PC-3 (cell line): ENCODE measurements around the gene ATP1A4. TPM values are rescaled to one million over a fixed set of nuclear protein-coding genes. Genes with fewer than 3 reads are reported as not detected.

Experiments used
- ATAC-seq: fragments of 200-7000 bp; cut with Tn5 transposase; 2 replicates; pipeline ENCODE4 v1.9.1; 2020; ENCODE audit warnings: mild to moderate bottlenecking, moderate library complexity
- BruUV-seq: library from RNA; stranded (reverse); fragments of 400-500 nt; replicated peaks from 2 replicates; lab custom pipeline; 2021; lab: Mats Ljungman, UMichigan
- CTCF ChIA-PET: fragments of 300-600 bp; sonication (Branson Sonifier 250); formaldehyde crosslinking; loops from one replicate; lab custom pipeline; 2022; ENCODE audit warnings: antibody characterized with exemption; lab: Charles Lee
- POLR2A ChIA-PET: fragments of 300-600 bp; sonication (Branson Sonifier 250); formaldehyde crosslinking; loops from one replicate; lab custom pipeline; 2022; ENCODE audit warnings: antibody characterized with exemption; ENCODE audit not compliant: unreplicated experiment; lab: Charles Lee
- DNase-seq: peaks from one replicate; pipeline ENCODE4 v3.0.0-alpha.2; 2015
- H2AFZ ChIP-seq: fragments of 300-600 bp; sonication (generic); 2 replicates; pipeline ENCODE4 v1.6.0; 2016; ENCODE audit warnings: antibody characterized with exemption, low read length
- H3F3A ChIP-seq: fragments of 300-600 bp; sonication (generic); one replicate; pipeline ENCODE4 v1.6.0; 2017; ENCODE audit warnings: antibody characterized with exemption, low read length, control low read depth, mild to moderate bottlenecking; ENCODE audit not compliant: unreplicated experiment
- H3K27ac ChIP-seq: fragments of 300-600 bp; sonication (generic); 2 replicates; pipeline ENCODE4 v1.5.1; 2016; ENCODE audit warnings: mild to moderate bottlenecking, low read length
- H3K27me3 ChIP-seq: fragments of 300-600 bp; sonication (generic); 2 replicates; pipeline ENCODE4 v1.6.1; 2016; ENCODE audit warnings: low read length, mixed read lengths
- H3K36me3 ChIP-seq: fragments of 300-600 bp; sonication (generic); 2 replicates; pipeline ENCODE4 v1.6.1; 2016; ENCODE audit warnings: low read depth, mixed run types, low read length, mixed read lengths
- H3K4me1 ChIP-seq: fragments of 300-600 bp; sonication (generic); 2 replicates; pipeline ENCODE4 v1.5.1; 2016; ENCODE audit warnings: low read length; ENCODE audit not compliant: insufficient read depth
- H3K4me2 ChIP-seq: fragments of 300-600 bp; sonication (generic); 2 replicates; pipeline ENCODE4 v1.6.0; 2016; ENCODE audit warnings: low read length
- H3K4me3 ChIP-seq: fragments of 300-600 bp; sonication (generic); 2 replicates; pipeline ENCODE4 v1.5.1; 2016; ENCODE audit warnings: mild to moderate bottlenecking, low read length, mixed read lengths
- H3K79me2 ChIP-seq: fragments of 300-600 bp; sonication (generic); 2 replicates; pipeline ENCODE4 v1.6.1; 2017; ENCODE audit warnings: low read length, mixed read lengths
- H3K9ac ChIP-seq: fragments of 300-600 bp; sonication (generic); 2 replicates; pipeline ENCODE4 v1.6.0; 2016; ENCODE audit warnings: mild to moderate bottlenecking, low read length
- H3K9me2 ChIP-seq: fragments of 300-600 bp; sonication (generic); replicated peaks from 2 replicates; pipeline ENCODE4 v1.6.1; 2016; ENCODE audit warnings: mixed run types, low read length, mixed read lengths
- H3K9me3 ChIP-seq: fragments of 300-600 bp; sonication (generic); 2 replicates; pipeline ENCODE4 v1.6.1; 2016; ENCODE audit warnings: low read length, mixed read lengths
- H4K20me1 ChIP-seq: fragments of 300-600 bp; sonication (generic); 2 replicates; pipeline ENCODE4 v1.6.1; 2016; ENCODE audit warnings: low read length, mixed read lengths
- EZH2 ChIP-seq: fragments of 300-600 bp; sonication (generic); IDR thresholded peaks from one replicate; pipeline ENCODE4 v1.6.1; 2017; ENCODE audit warnings: antibody characterized with exemption, mild to moderate bottlenecking, low read length; ENCODE audit not compliant: unreplicated experiment
- EZH2phosphoT487 ChIP-seq: fragments of 300-600 bp; sonication (generic); IDR thresholded peaks from 2 replicates; pipeline ENCODE4 v1.6.1; 2018; ENCODE audit warnings: mild to moderate bottlenecking, antibody characterized with exemption, low read length, borderline replicate concordance
- intact Hi-C: fragments of 100-400 bp; cut with micrococcal nuclease; formaldehyde crosslinking; loops from 2 replicates; pipeline ENCODE4 v1.9.0; 2023
- total RNA-seq: library from RNA; depleted of rRNA; stranded (reverse); fragments of >200 nt; gene quantifications from 2 replicates; pipeline ENCODE4 v1.2.3, GENCODE V29; 2014
- TF ChIP-seq, protein P1 (sequence below): fragments of 300-600 bp; sonication (generic); conservative IDR thresholded peaks from 2 replicates; pipeline ENCODE4 v1.5.1; 2017; ENCODE audit warnings: antibody characterized with exemption, low read depth, mild to moderate bottlenecking, low read length

The ATP1A4 gene
- total RNA-seq, 1 experiment from 2014 or later: 0.04 TPM

DNA sequence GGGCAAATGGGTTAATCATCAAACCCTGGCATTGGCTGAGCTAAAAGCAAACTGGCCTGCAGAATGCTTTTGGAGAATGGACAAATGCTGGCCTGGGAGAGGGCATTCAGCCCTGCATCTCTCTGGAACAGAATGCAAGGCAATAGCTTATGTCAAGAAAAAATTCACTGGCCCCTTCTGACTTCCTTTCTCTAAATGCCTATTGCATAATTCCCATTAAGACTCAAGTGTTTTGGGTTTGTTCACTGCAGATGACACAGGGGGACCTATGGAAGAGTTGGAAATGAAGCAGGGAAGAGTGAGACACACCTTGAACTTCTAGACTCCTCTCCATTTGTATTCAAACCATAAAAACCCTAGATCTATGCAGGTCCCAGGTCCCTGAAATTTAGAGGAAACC, 69.7 kb downstream of the ATP1A4 start:
- POLR2A ChIA-PET: interaction anchor here (0.6 kb wide), 1 partner anchor 41 kb away, joined by 3 read pairs; the partner anchor contains the start of gene DCAF8
- DNase-seq (no peak), ATAC-seq (no peak)
- Histone ChIP-seq H3K27me3 (no peaks in the 10 kb centered on the region), H3K9me3 (no peaks in the 10 kb centered on the region), H3K4me3 (no peak overlapping the region), H3K9me2 (no peaks in the 10 kb centered on the region), H3K9ac (no peak overlapping the region), H3K4me2 (no peak overlapping the region), H3F3A (no peaks in the 10 kb centered on the region), H3K36me3 (peaks cover 66% of the 10 kb centered on the region), H3K79me2 (no peaks in the 10 kb centered on the region), H4K20me1 (no peaks in the 10 kb centered on the region), H3K27ac (no peak overlapping the region), H3K4me1 (no peaks in the 10 kb centered on the region), H2AFZ (no peak overlapping the region)
- BruUV-seq: no TSS peak
- CTCF ChIA-PET: interaction anchor here (0.6 to 3.5 kb wide), 4 partner anchors 28 to 175 kb away, joined by 3 to 99 read pairs (median 16); no protein-coding TSS in a partner anchor
- TF ChIP-seq EZH2 (no peak), EZH2phosphoT487 (no peak)
- TF ChIP-seq, protein P1, sequence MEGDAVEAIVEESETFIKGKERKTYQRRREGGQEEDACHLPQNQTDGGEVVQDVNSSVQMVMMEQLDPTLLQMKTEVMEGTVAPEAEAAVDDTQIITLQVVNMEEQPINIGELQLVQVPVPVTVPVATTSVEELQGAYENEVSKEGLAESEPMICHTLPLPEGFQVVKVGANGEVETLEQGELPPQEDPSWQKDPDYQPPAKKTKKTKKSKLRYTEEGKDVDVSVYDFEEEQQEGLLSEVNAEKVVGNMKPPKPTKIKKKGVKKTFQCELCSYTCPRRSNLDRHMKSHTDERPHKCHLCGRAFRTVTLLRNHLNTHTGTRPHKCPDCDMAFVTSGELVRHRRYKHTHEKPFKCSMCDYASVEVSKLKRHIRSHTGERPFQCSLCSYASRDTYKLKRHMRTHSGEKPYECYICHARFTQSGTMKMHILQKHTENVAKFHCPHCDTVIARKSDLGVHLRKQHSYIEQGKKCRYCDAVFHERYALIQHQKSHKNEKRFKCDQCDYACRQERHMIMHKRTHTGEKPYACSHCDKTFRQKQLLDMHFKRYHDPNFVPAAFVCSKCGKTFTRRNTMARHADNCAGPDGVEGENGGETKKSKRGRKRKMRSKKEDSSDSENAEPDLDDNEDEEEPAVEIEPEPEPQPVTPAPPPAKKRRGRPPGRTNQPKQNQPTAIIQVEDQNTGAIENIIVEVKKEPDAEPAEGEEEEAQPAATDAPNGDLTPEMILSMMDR: no peak
- intact Hi-C loops: no loop called here

DNA sequence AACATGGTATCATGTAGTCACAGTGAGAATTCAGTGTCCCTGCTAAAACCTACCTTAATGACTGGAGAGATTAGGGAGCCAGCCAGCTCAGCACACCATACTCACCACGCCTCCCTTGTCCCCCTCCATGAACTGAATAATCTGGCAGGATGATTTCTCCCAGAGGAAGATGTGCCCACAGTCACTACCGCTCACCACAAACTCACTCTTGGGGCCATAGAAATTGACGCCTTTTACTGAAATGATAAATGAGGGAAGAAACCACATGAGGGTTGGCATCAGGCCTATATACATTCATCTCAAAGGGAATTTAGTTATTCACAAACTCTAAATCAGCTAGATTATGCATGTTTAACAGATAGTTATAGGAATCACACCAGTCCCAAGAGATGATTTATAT, 71.1 kb downstream of the ATP1A4 start:
- no peaks in the 10 kb centered on the region for H3K4me1 ChIP-seq
- intact Hi-C loops: no loop called here
- no peaks in the 10 kb centered on the region for H3K9me2 ChIP-seq
- TF ChIP-seq EZH2phosphoT487 (no peak), EZH2 (no peak)
- TF ChIP-seq, protein P1: no peak
- POLR2A ChIA-PET: no interaction called here
- H2AFZ ChIP-seq: no peak overlapping the region
- H3K79me2 ChIP-seq: no peaks in the 10 kb centered on the region
- ATAC-seq (no peak), DNase-seq (no peak)
- no peak overlapping the region for H3K27ac ChIP-seq
- no peak overlapping the region for H3K9ac ChIP-seq
- H3K4me3 ChIP-seq: no peak overlapping the region
- H3F3A ChIP-seq: no peaks in the 10 kb centered on the region
- H3K9me3 ChIP-seq: no peaks in the 10 kb centered on the region
- H3K27me3 ChIP-seq: no peaks in the 10 kb centered on the region
- BruUV-seq: no TSS peak
- peaks cover 72% of the 10 kb centered on the region for H3K36me3 ChIP-seq
- no peaks in the 10 kb centered on the region for H4K20me1 ChIP-seq
- CTCF ChIA-PET: no interaction called here
- H3K4me2 ChIP-seq: no peak overlapping the region

DNA sequence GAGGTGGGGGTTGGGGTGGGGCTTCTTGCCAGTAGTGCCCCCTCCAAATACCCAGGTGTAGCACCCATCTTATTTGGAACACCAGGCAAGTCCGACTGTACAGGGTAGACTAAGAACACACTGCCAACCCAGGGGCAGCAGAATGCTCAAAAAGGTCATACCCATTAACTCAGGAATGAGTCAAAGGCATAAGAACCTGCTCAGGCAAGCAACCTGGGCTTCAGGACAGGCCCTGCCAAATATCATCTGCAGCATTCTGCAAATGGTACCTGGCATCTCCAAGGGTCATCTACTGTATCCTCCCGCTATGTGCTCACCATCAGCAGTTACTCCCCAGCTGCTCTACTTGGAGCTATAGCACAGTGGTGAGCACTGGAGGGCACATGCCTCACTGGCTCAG, 73.2 kb downstream of the ATP1A4 start:
- Histone ChIP-seq H3K9me2 (no peaks in the 10 kb centered on the region), H3K36me3 (peaks cover 68% of the 10 kb centered on the region), H4K20me1 (no peaks in the 10 kb centered on the region), H3K27ac (no peak overlapping the region), H3K9ac (no peak overlapping the region), H3K4me2 (no peak overlapping the region), H3K4me1 (no peaks in the 10 kb centered on the region), H3K79me2 (no peaks in the 10 kb centered on the region), H3K4me3 (no peak overlapping the region), H2AFZ (no peak overlapping the region), H3K9me3 (no peaks in the 10 kb centered on the region), H3K27me3 (no peaks in the 10 kb centered on the region), H3F3A (no peaks in the 10 kb centered on the region)
- ATAC-seq (no peak), DNase-seq (no peak)
- intact Hi-C loops: no loop called here
- TF ChIP-seq, protein P1: no peak
- TF ChIP-seq EZH2: no peak
- no peak for TF ChIP-seq EZH2phosphoT487
- ChIA-PET CTCF (no interaction called here), POLR2A (no interaction called here)
- no TSS peak for BruUV-seq
